Progenitor cell of endocrine pancreas (in vitro differentiated cells): Measurements from ENCODE around the gene MAST2. TPM values are rescaled to one million over a fixed set of nuclear protein-coding genes. Genes with fewer than 3 reads are reported as not detected.

ENCODE experiments used
- DNase-seq: peaks from one replicate; pipeline ENCODE4 v3.0.0; 2021; ENCODE audit warnings: low spot score; ENCODE audit not compliant: unreplicated experiment
- H3K27ac Mint-ChIP-seq: 2 replicates; pipeline ENCODE4 v1.8.0; 2021; ENCODE audit warnings: mild to moderate bottlenecking, moderate library complexity, mixed read lengths
- H3K27me3 Mint-ChIP-seq: 2 replicates; pipeline ENCODE4 v1.8.0; 2021; ENCODE audit warnings: mixed read lengths
- H3K36me3 Mint-ChIP-seq: 2 replicates; pipeline ENCODE4 v1.8.0; 2022; ENCODE audit warnings: mixed read lengths; ENCODE audit not compliant: insufficient read depth
- H3K4me1 Mint-ChIP-seq: 2 replicates; pipeline ENCODE4 v1.8.0; 2021; ENCODE audit warnings: low read depth, mixed read lengths
- H3K4me3 Mint-ChIP-seq: 2 replicates; pipeline ENCODE4 v1.8.0; 2021; ENCODE audit warnings: low read depth, mild to moderate bottlenecking, moderate library complexity, mixed read lengths
- H3K9me3 Mint-ChIP-seq: 2 replicates; pipeline ENCODE4 v1.8.0; 2021; ENCODE audit warnings: low read depth, mixed read lengths
- CTCF ChIP-seq: fragments of 200-600 bp; sonication (generic); IDR thresholded peaks from one replicate; pipeline ENCODE4 v1.5.0; 2021; ENCODE audit warnings: antibody characterized with exemption, mild to moderate bottlenecking; ENCODE audit not compliant: unreplicated experiment
- total RNA-seq: library from RNA; stranded (reverse); gene quantifications from 2 replicates; pipeline ENCODE4 v1.2.1, GENCODE V29; 2021

MAST2 gene
- total RNA-seq, 1 donor from 2014 or later = 47.8 TPM

GRCh38 chr1:46020010-46020409 lies 216.6 kb downstream of the MAST2 start:
- TF ChIP-seq CTCF = no peak
- DNase-seq = no peak
- H3K36me3 Mint-ChIP-seq = peaks cover 7% of the 10 kb centered on the region
- no peaks in the 10 kb centered on the region for H3K27me3 Mint-ChIP-seq
- H3K9me3 Mint-ChIP-seq = no peaks in the 10 kb centered on the region
- H3K4me3 Mint-ChIP-seq = no peak overlapping the region
- no peak overlapping the region for H3K27ac Mint-ChIP-seq
- H3K4me1 Mint-ChIP-seq = no peaks in the 10 kb centered on the region

GRCh38 chr1:46021046-46021996 lies 217.9 kb downstream of the MAST2 start:
- TF ChIP-seq CTCF = no peak
- no peak for DNase-seq
- no peaks in the 10 kb centered on the region for H3K9me3 Mint-ChIP-seq
- H3K4me1 Mint-ChIP-seq = no peaks in the 10 kb centered on the region
- H3K27ac Mint-ChIP-seq = no peak overlapping the region
- H3K27me3 Mint-ChIP-seq = no peaks in the 10 kb centered on the region
- peaks cover 5% of the 10 kb centered on the region for H3K36me3 Mint-ChIP-seq
- no peak overlapping the region for H3K4me3 Mint-ChIP-seq

- peaks cover 5% of the 10 kb centered on the region for H3K36me3 Mint-ChIP-seq
Observed at GRCh38 chr1:46026531-46026930, 223.1 kb downstream of the MAST2 start.

GRCh38 chr1:46027788-46028573 lies 224.6 kb downstream of the MAST2 start:
- Mint-ChIP-seq H3K36me3 (peaks cover 7% of the 10 kb centered on the region), H3K27me3 (no peaks in the 10 kb centered on the region), H3K4me1 (no peaks in the 10 kb centered on the region), H3K9me3 (no peaks in the 10 kb centered on the region), H3K27ac (no peak overlapping the region), H3K4me3 (no peak overlapping the region)
- no peak for TF ChIP-seq CTCF
- DNase-seq = no peak

More at GRCh38 chr1:46026531-46026930, 223.1 kb downstream of the MAST2 start:
- Mint-ChIP-seq H3K9me3 (no peaks in the 10 kb centered on the region), H3K4me1 (no peaks in the 10 kb centered on the region), H3K27me3 (no peaks in the 10 kb centered on the region), H3K27ac (peak overlapping the region; percentile 9), H3K4me3 (no peak overlapping the region)
- no peak for DNase-seq
- no peak for TF ChIP-seq CTCF

GRCh38 chr1:46030074-46030870 lies 226.9 kb downstream of the MAST2 start:
- no peaks in the 10 kb centered on the region for H3K9me3 Mint-ChIP-seq
- H3K4me3 Mint-ChIP-seq = no peak overlapping the region
- H3K27ac Mint-ChIP-seq = peak overlapping the region; percentile 59
- TF ChIP-seq CTCF = no peak
- H3K36me3 Mint-ChIP-seq = peaks cover 2% of the 10 kb centered on the region
- no peaks in the 10 kb centered on the region for H3K4me1 Mint-ChIP-seq
- H3K27me3 Mint-ChIP-seq = no peaks in the 10 kb centered on the region
- DNase-seq = no peak
